ENCODE data around the gene HOXA6. TPM values are rescaled to one million over a fixed set of nuclear protein-coding genes. Genes with fewer than 3 reads are reported as not detected.

HOXA6 gene
- total and polyA plus RNA-seq, 9 of the 15 experiments (the other 6 are each of a cell fraction or from before 2014, with no cell fraction given), result not detected

DNA sequence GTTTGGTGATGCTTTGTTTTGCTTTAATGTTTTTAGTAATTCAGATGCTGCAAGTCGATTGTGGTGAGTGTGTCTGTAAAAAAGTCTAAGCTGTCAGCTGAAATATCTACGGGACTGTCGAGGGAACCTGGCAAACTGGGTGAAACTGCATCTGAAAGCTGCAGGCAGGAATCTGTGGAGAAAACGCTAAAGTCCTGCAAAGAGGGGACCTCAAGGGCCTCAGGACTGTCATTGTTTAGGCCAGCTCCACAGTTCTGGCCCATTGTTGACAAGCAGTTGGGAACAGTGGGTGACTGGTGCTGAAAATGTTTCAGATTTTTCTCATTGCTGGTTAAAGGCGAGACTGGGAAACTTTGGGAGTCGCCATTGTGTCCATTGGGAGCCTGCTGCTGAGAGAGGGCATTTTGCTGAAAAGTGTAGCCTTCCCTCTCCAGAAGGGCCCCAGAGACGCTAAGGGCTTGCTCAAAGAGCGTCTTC lies 46.8 kb downstream of the HOXA6 start:
- H3K79me2 ChIP-seq (ENCODE audit: control insufficient read depth, insufficient read depth, low read length), result no peaks in the 10 kb centered on the region
- peaks cover 73 to 79% of the 10 kb centered on the region in 2 experiments for H3K27me3 ChIP-seq (ENCODE audit: control insufficient read depth in 2 of 2, insufficient read depth in 2 of 2, low read length in 2 of 2)
- H3K9me3 ChIP-seq (replicated peaks; ENCODE audit: control insufficient read depth, insufficient read depth, low read depth, low read length), result no peaks in the 10 kb centered on the region
- no peak for FAIRE-seq
- no peak overlapping the region for H3K4me2 ChIP-seq (ENCODE audit: insufficient read depth, low read length)
- WGBS (ENCODE audit: insufficient coverage, low coverage, missing lambda C conversion rate), result 4% methylated on average over 8 of the region's 8 CpGs
- intact Hi-C loops (cut with micrococcal nuclease) (no loop called here), in situ Hi-C loops (cut with MboI) (no loop called here)
- H3K4me1 ChIP-seq (replicated peaks in 1 of 2; ENCODE audit: control insufficient read depth in 2 of 2, insufficient read depth in 2 of 2, low read length in 2 of 2), result peaks cover 0 to 14% of the 10 kb centered on the region in 2 experiments; a peak in 2 of 5 replicates
- H3K36me3 ChIP-seq (ENCODE audit: control insufficient read depth, insufficient read depth, low read length), result no peaks in the 10 kb centered on the region
- CTCF ChIA-PET (ENCODE audit: low intra/inter-chr PET ratio), result no interaction called here
- H2AFZ ChIP-seq (ENCODE audit: low read depth, low read length), result no peak overlapping the region
- POLR2A ChIA-PET, result interaction anchor here (0.6 to 0.8 kb wide), 2 partner anchors 8 to 15 kb away, joined by 3 read pairs; no protein-coding TSS in a partner anchor
- H3K9ac ChIP-seq (ENCODE audit: insufficient read depth in 1 of 2, low read depth in 2 of 2, low read length in 2 of 2), result no peak overlapping the region
- H3K9me1 ChIP-seq (ENCODE audit: control insufficient read depth, insufficient read depth, low read length), result no peaks in the 10 kb centered on the region
- BruUV-seq (replicated peaks), result no TSS peak
- TF ChIP-seq TEAD1 (CRISPR knock-in tag; IDR thresholded peaks at IDR 0.05) (no peak), ZNF77 (CRISPR knock-in tag; IDR thresholded peaks at IDR 0.05) (no peak), GABPA (tag; conservative IDR thresholded peaks at IDR 0.05; ENCODE audit: low read depth) (no peak), TAF1 (IDR thresholded peaks at IDR 0.05; ENCODE audit: control insufficient read depth, extremely low read depth, insufficient read depth, low read length, severe bottlenecking) (no peak), ZNF76 (CRISPR knock-in tag; IDR thresholded peaks at IDR 0.05; ENCODE audit: borderline replicate concordance) (no peak), CTBP1 (IDR thresholded peaks at IDR 0.05; ENCODE audit: borderline replicate concordance) (no peak), RAD51 (IDR thresholded peaks at IDR 0.05; ENCODE audit: borderline replicate concordance, low read depth) (no peak), MTA2 (IDR thresholded peaks at IDR 0.05; ENCODE audit: low read depth) (no peak), KLF10 (CRISPR knock-in tag; IDR thresholded peaks at IDR 0.05) (no peak), OTX1 (CRISPR knock-in tag; IDR thresholded peaks at IDR 0.05) (no peak), SP1 (CRISPR knock-in tag; IDR thresholded peaks at IDR 0.05) (no peak), SP2 (IDR thresholded peaks at IDR 0.05; ENCODE audit: extremely low read depth, low read depth, low read length, poor library complexity, severe bottlenecking) (no peak), RFX5 (IDR thresholded peaks at IDR 0.05; ENCODE audit: low read depth, low read length) (no peak)
- TF ChIP-seq, protein P1, sequence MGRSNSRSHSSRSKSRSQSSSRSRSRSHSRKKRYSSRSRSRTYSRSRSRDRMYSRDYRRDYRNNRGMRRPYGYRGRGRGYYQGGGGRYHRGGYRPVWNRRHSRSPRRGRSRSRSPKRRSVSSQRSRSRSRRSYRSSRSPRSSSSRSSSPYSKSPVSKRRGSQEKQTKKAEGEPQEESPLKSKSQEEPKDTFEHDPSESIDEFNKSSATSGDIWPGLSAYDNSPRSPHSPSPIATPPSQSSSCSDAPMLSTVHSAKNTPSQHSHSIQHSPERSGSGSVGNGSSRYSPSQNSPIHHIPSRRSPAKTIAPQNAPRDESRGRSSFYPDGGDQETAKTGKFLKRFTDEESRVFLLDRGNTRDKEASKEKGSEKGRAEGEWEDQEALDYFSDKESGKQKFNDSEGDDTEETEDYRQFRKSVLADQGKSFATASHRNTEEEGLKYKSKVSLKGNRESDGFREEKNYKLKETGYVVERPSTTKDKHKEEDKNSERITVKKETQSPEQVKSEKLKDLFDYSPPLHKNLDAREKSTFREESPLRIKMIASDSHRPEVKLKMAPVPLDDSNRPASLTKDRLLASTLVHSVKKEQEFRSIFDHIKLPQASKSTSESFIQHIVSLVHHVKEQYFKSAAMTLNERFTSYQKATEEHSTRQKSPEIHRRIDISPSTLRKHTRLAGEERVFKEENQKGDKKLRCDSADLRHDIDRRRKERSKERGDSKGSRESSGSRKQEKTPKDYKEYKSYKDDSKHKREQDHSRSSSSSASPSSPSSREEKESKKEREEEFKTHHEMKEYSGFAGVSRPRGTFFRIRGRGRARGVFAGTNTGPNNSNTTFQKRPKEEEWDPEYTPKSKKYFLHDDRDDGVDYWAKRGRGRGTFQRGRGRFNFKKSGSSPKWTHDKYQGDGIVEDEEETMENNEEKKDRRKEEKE (IDR thresholded peaks at IDR 0.05; ENCODE audit: borderline replicate concordance in 1 of 2, control insufficient read depth in 1 of 2, low read depth in 2 of 2, low read length in 1 of 2), result no peak
- H3K27ac ChIP-seq (ENCODE audit: extremely low read depth, low read depth, low read length), result no peak overlapping the region
- no peaks in the 10 kb centered on the region for H4K20me1 ChIP-seq (replicated peaks; ENCODE audit: control insufficient read depth, insufficient read depth, low read length)
- no peak for ATAC-seq
- no peak for DNase-seq (ENCODE audit: extremely low read depth in 1 of 4, low spot score in 3 of 4)
- H3K4me3 ChIP-seq, result no peak overlapping the region
